ENCODE results near the gene KCNJ14.

Gene KCNJ14

GRCh38 chr19:48451624-48452023 lies 3.8 kb upstream of the KCNJ14 start:
- no peak for DNase-seq (ENCODE audit: low read depth)
- no peak for TF ChIP-seq CTCF (IDR thresholded peaks at IDR 0.05; ENCODE audit: low read length, missing control alignments)
- H3K4me3 ChIP-seq (replicated peaks; ENCODE audit: low read depth, low read length) = no peak overlapping the region

GRCh38 chr19:48452289-48453190 lies 2.8 kb upstream of the KCNJ14 start:
- TF ChIP-seq CTCF (IDR thresholded peaks at IDR 0.05; ENCODE audit: low read length, missing control alignments) = no peak
- H3K4me3 ChIP-seq (replicated peaks; ENCODE audit: low read depth, low read length) = no peak overlapping the region

GRCh38 chr19:48454150-48454730 lies 1.1 kb upstream of the KCNJ14 start:
- no peak for TF ChIP-seq CTCF (IDR thresholded peaks at IDR 0.05; ENCODE audit: low read length, missing control alignments)
- H3K4me3 ChIP-seq (replicated peaks; ENCODE audit: low read depth, low read length) = no peak overlapping the region
- DNase-seq (ENCODE audit: low read depth) = no peak

More at GRCh38 chr19:48452289-48453190, 2.8 kb upstream of the KCNJ14 start:
- no peak for DNase-seq (ENCODE audit: low read depth)

- DNase-seq (ENCODE audit: low read depth) = no peak
- H3K4me3 ChIP-seq (replicated peaks; ENCODE audit: low read depth, low read length) = no peak overlapping the region
- TF ChIP-seq CTCF (IDR thresholded peaks at IDR 0.05; ENCODE audit: low read length, missing control alignments) = no peak
Observed at GRCh38 chr19:48455908-48456562, 661 bp downstream of the KCNJ14 start.

- no peak for DNase-seq (ENCODE audit: low read depth)
- TF ChIP-seq CTCF (IDR thresholded peaks at IDR 0.05; ENCODE audit: low read length, missing control alignments) = no peak
- no peak overlapping the region for H3K4me3 ChIP-seq (replicated peaks; ENCODE audit: low read depth, low read length)
Observed at GRCh38 chr19:48456864-48457263, 1.5 kb downstream of the KCNJ14 start.

DNA sequence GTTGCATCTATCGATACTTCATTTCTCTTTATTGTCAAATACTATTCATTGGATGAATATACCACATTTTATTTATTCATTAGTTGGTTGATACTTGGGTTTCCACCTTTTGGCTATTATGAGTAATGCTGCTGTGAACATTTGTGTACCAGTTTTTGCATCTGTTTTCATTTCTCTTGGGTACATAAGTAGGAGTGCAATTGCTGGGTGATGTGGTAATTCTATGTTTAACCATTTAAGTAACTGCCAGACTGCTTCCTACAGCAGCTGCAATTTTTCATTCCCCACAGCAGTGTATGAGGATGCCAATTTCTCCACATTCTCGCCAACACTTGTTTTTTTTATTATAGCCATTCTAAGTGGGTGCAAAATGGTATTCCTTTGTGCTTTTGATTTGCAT lies 2.6 kb downstream of the KCNJ14 start:
- TF ChIP-seq CTCF (IDR thresholded peaks at IDR 0.05; ENCODE audit: low read length, missing control alignments) = no peak
- DNase-seq (ENCODE audit: low read depth) = peak; percentile 51

More for the DNA sequence above, 2.6 kb downstream of the KCNJ14 start:
- H3K4me3 ChIP-seq (replicated peaks; ENCODE audit: low read depth, low read length) = no peak overlapping the region

Measured in fibroblast of pulmonary artery (primary cell).